GM19023 (cell line): ENCODE results near the gene TRIM13.
A peak's percentile ranks its signal among the peaks of the same experiment; 100 is the strongest.
"Not testable (repeated sequence)": the region's sequence is repeated elsewhere in the genome, so short reads cannot be mapped to it uniquely, and the experiment has no call there.

Experiments used
- ATAC-seq: cut with Tn5 transposase; IDR thresholded peaks from one replicate; pipeline ENCODE4 v1.9.1; 2021; ENCODE audit warnings: mild to moderate bottlenecking, moderate library complexity; ENCODE audit not compliant: unreplicated experiment

Gene TRIM13

DNA sequence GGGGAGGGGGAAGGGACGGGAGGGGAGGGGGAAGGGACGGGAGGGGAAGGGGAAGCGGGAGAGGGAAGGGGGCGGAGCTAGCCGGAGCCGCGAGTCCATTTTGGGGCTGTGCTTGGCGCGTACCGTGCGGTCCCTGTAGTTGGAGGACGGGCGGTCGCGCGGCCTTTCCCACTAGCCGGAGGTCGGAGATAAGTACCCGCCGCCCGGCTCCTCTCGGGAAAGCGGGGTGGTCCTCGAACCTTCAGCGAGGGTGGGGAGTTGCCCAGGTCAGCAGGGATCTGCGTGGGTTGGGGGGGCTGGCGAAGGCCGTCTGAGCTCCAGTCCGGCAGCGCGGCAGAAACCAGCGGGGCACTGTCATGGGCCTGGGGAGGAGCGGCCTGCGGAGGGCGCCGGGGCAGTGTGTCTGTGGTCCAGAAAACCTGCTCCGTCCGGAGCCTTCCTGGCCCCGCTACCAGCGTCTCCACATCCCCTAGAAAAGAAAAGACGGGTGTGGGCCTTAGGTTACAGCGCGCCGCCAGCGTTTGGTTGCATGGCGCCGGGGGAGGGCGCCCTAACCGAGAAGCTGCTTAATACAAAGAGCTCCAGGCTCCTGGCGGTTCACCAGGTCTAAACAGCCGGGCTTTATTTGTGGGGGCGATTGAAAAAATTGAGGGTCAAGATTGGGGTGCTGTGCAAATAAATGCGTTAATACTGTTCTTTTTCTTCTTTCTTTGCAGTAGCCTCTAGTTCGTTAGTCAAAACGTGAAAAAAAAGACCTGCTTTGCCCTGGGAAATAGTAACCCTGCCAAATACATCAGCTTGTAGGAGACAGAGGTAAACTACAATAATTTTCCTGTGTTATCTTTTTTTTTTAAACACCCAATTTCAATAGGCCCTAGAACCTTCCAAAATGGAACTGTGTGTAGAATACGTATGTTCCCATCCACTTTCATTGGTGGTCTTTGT lies at the start of gene TRIM13:
TRIM13 (plus strand) TSS at position 92 of the 945 bp plus-strand sequence. CDS start 14,899 bp downstream, outside the sequence.
- ATAC-seq: peak; percentile 75

GRCh38 chr13:49948777-49949270 lies 48.0 kb upstream of the TRIM13 start:
- not testable (repeated sequence) for ATAC-seq

DNA sequence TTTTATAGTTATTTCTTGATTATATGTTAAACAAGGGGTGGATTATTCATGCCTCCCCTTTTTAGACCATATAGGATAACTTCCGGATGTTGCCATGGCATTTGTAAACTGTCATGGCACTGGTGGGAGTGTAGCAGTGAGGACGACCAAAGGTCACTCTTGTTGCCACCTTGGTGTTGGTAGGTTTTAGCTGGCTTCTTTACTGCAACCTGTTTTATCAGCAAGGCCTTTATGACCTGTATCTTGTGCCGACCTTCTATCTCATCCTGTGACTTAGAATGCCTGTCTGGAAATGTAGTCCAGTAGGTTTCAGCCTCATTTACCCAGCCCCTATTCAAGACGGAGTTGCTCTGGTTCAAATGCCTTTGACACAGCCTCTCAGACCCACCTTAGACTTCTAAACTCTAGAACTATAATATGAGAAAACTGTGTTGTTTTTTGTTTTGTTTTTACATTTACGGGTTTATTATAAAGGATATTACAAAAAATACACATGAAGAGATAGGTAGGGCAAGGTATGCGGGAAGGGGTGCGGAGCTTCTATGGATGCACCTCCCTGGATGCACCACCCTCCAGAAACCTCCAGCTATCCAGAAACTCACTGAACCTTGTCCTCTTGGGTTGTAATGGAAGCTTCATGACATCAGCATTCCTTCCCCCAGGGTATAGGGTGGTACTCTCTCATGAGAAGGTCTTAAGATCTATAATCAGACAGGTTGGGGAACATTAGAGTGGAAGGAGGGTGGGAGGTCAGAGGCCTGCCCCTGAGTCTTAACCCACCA lies 44.9 kb upstream of the TRIM13 start:
- ATAC-seq: no peak

- no peak for ATAC-seq
Observed at GRCh38 chr13:49953560-49953959, 43.3 kb upstream of the TRIM13 start.

- ATAC-seq: no peak
Observed at GRCh38 chr13:49954674-49955455, 42.0 kb upstream of the TRIM13 start.

DNA sequence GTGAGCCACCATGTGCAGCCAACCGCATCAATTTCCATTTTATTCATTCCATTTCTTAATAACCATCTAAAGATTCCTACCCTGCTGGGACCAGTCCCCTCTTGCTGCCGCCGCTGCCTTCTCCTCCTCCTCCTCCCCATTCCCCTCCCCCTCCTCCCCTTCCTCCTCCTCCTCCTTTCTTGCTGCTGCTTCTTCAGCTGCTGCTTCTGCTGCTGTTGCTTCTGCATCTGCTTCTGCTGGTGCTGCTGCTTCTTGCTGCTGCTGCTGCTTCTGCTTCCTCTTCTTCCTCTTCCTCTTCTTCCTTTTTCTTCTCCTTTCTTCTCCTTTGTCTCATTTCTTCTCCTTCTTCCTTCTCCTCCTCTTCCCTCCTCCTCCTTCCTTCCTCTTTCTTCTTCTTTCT lies 40.7 kb upstream of the TRIM13 start:
- no peak for ATAC-seq

DNA sequence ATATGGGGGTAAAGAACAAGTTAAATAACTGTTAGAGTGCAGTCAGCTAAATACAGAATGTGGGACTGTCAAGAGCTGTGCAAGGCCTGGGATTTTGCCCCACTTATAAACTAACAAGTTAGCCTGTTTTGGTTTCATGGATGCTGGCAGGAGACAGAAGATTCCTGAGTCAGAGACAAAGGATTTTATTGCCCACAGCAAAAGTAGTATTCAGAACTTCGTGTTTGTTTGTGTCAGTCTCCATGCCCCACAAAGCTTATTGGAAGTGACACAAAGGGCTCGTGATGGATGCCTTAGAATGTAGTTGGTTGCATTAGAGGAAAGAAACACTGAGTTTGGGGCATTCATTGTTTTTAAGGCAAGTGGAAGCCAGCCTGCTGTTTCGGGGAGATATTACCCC lies 38.5 kb upstream of the TRIM13 start:
- no peak for ATAC-seq

- no peak for ATAC-seq
Observed at GRCh38 chr13:49967456-49967855, 29.4 kb upstream of the TRIM13 start.

DNA sequence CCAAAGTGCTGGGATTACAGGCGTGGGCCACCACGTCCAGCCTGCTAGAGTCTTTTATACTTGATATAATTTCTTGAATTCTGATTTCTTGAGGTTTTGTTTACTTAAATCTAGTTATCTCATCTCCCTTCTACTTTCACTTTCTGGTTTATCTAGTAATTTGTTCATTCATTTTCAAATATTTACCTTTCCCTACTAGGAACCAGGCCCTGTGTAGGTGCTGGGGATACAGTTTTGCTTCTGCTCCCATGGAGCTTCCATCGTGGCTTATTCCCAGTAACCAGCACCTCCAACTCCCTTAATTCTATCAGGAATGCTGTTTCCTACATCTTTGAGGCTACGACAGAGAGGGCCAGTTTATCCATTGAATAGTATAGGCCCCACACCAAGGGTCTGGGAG lies 24.1 kb upstream of the TRIM13 start:
- ATAC-seq: no peak

- ATAC-seq: no peak
Observed at GRCh38 chr13:49975826-49976225, 21.0 kb upstream of the TRIM13 start.

GRCh38 chr13:49976314-49977258 lies 20.3 kb upstream of the TRIM13 start:
- ATAC-seq: no peak

- no peak for ATAC-seq
Observed at GRCh38 chr13:49977992-49978391, 18.9 kb upstream of the TRIM13 start.

DNA sequence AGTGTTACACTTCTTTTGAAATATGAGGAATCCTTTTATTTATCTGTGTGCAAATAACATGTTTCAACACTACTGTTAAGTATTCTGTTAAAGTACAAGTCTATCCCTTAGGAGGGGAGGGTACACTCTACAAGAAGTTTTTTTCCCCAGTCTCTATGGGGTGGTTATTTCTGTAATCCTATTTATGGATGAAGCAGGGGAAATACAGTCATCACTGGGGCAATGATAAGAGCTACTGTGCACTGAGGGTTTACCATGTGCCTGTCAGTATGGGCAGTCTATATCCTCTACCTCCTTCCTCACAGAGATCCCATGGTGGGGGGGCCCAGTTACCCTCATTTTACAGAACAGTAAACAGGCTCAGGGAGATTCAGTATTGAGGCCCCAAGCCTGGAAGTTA lies 16.6 kb upstream of the TRIM13 start:
- ATAC-seq: no peak

- no peak for ATAC-seq
Observed at GRCh38 chr13:49985129-49985528, 11.7 kb upstream of the TRIM13 start.

DNA sequence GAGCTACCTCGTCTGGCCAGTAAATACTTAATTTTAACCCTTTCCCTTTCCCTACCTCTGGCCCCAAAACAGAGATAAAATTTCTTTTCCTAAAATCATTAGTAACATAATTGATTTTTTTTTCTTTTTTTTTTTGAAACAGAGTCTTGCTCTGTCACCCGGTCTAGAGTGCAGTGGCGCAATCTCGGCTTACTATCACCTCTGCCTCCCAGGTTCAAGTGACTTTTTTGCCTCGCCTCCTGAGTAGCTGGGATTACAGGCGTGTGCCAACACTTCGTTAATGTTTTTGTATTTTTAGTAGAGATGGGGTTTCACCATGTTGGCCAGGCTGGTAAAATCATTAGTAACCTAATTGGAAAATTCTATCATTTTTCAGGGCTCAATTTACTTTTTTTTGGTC lies 10.4 kb upstream of the TRIM13 start:
- ATAC-seq: no peak

DNA sequence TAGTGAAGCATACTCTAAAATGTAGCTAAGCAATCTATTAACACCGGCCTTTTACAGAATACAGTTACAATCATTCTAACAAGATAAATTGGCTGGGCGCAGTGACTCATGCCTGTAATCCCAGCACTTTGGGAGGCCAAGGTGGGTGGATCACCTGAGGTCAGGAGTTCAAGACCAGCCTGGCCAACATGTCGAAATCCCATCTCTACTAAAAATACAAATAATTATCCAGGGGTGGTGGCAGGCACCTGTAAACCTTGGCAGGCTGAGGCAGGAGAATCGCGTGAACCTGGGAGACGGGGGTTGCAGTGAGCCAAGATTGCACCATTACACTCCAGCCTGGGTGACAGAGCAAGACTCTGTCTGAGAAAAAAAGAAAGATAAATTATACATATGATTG lies 6.2 kb upstream of the TRIM13 start:
- not testable (repeated sequence) for ATAC-seq

DNA sequence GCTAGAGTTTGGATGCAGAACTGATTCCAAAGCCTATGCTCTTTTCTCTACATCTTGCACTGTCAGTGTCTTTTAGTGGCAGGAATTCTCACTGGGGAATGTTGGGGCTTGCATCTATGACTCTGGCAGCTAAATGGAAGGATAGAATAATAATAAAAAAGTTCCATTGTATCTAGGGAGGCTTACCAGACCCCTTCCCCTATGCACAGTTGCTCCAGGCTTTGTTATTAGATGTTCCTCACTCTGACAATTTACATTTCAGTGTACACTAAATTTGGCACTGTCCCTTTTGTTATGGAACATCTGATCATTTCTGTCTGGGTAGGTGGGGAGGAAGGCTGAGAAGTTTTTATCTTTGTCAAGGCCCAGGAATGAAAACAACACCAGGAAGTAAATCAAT lies 3.7 kb upstream of the TRIM13 start:
- no peak for ATAC-seq

- ATAC-seq: no peak
Observed at GRCh38 chr13:49993666-49994065, 3.2 kb upstream of the TRIM13 start.

- ATAC-seq: no peak
Observed at GRCh38 chr13:49995625-49996101, 1.2 kb upstream of the TRIM13 start.
